Rectal smooth muscle tissue (tissue), 1 donor: ENCODE data around the gene VCL.
"Not testable (repeated sequence)": the region's sequence is repeated elsewhere in the genome, so short reads cannot be mapped to it uniquely, and the experiment has no call there.

Experiments used
- H3K27ac ChIP-seq: one replicate; pipeline ENCODE4 v1.7.0; 2013; ENCODE audit warnings: low read depth, low read length, inconsistent platforms
- H3K27me3 ChIP-seq: one replicate; pipeline ENCODE4 v1.7.0; 2013; ENCODE audit warnings: low read length; ENCODE audit not compliant: control insufficient read depth, insufficient read depth
- H3K36me3 ChIP-seq: one replicate; pipeline ENCODE4 v1.7.0; 2013; ENCODE audit warnings: low read length; ENCODE audit not compliant: control insufficient read depth, insufficient read depth
- H3K4me1 ChIP-seq: one replicate; pipeline ENCODE4 v1.7.0; 2013; ENCODE audit warnings: low read length; ENCODE audit not compliant: control insufficient read depth, insufficient read depth
- H3K4me3 ChIP-seq: one replicate; pipeline ENCODE4 v1.7.0; 2013; ENCODE audit warnings: low read length
- H3K9ac ChIP-seq: one replicate; pipeline ENCODE4 v1.7.0; 2013; ENCODE audit warnings: low read length

Gene VCL

DNA sequence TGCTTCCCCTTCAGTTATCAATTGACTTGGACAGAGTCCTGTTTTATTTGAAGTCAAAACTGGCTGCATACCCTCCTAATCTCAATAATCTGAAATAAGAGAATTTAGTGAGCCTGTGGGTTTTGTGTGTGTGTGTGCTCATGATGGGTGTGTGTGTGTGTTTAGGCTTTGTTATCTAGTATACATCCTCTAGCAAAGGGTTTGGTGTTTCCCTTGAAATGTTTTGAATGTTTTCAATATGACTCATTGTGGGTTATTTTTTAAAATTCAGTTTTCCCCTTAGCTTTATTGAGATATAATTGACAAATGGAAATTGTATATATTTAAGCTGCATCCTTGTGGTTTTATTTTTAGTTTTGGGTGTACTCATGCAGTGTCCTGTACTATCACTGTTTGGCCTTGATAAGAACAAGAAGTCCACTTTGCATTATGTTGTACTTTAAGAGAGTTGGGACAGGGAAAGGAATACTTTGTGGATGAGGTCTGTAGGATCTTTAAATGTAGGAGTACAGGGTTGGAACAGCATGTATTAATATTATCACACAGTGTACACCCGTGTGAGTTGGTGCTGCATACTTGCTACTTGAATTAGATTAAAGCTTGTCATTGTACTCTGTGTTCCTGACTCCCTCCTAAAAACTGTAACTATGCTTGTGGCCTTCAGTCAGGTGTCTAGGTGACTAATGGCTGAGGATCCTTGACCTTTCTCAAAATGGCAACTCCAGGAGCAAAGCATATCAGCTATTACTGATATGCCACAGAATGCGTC lies 58.3 kb downstream of the VCL start:
- no peaks in the 10 kb centered on the region for H3K27me3 ChIP-seq
- H3K9ac ChIP-seq, result no peak overlapping the region
- peak overlapping the region; percentile 52 for H3K27ac ChIP-seq
- H3K4me1 ChIP-seq, result peaks cover 13% of the 10 kb centered on the region
- H3K36me3 ChIP-seq, result no peaks in the 10 kb centered on the region
- no peak overlapping the region for H3K4me3 ChIP-seq

DNA sequence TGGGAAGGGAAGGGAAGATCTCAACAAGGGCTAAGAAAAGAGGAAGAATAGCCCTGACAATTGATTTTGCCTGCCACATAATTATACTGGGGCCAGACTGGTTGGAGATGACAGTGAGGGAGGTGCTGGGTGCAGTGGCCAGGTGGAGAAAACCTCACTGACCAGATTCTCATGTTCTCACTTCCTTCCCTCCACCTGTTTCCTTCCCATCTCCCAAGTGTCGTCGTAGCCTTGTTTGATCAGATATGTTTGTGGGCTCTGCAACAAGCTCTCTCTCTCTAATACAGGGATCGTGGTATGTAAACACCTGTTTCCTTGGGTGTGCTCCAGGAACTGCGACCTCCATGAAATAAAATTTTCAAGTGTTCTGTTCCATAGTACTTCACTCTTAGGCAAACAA lies 60.2 kb downstream of the VCL start:
- Histone ChIP-seq H3K9ac (no peak overlapping the region), H3K27ac (no peak overlapping the region)

DNA sequence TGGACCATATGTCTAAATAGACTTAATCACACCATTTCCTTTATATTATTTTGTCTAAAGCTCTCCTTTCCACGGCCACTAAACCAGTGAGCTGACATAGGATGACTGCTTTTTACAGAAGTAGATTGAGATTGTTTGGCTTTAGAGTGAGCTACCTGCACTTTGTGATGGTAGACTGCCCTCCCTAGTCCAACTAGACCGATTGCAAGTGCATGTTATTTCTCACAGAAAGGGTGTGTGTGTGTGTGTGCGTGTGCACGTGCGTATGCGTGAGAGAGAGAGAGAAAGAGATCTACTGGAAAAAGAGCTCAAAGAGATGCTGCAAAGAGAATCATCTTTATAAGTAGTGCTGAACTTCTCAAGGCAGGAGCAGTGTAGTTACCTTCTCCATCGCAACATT lies 60.7 kb downstream of the VCL start:
- Histone ChIP-seq H3K4me1 (peaks cover 20% of the 10 kb centered on the region), H3K36me3 (peaks cover 2% of the 10 kb centered on the region), H3K27me3 (no peaks in the 10 kb centered on the region), H3K9ac (no peak overlapping the region), H3K27ac (no peak overlapping the region), H3K4me3 (no peak overlapping the region)

More for the DNA sequence above, 60.2 kb downstream of the VCL start:
- Histone ChIP-seq H3K4me3 (no peak overlapping the region), H3K36me3 (no peaks in the 10 kb centered on the region), H3K4me1 (peaks cover 20% of the 10 kb centered on the region), H3K27me3 (no peaks in the 10 kb centered on the region)

DNA sequence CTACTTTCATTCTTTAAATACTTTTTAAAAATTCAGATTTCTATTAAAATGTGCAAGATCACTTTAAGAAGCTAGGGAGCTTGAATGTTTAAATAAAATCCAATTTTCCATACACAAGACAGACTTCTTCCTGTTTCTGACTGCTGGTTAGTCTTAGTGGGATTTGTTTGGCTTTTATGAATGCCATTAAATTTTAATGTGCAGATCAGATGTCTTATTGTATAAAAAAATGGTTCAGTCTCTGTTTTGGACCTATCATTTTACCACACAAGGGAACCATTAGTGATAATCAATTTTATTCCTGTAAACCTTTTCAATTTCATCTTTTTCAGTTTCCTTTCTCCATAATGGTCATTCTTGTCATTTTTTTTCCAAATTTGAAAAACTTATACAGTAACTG lies 63.2 kb downstream of the VCL start:
- Histone ChIP-seq H3K27ac (no peak overlapping the region), H3K27me3 (no peaks in the 10 kb centered on the region), H3K4me3 (no peak overlapping the region), H3K36me3 (peaks cover 2% of the 10 kb centered on the region), H3K9ac (no peak overlapping the region), H3K4me1 (peaks cover 20% of the 10 kb centered on the region)

DNA sequence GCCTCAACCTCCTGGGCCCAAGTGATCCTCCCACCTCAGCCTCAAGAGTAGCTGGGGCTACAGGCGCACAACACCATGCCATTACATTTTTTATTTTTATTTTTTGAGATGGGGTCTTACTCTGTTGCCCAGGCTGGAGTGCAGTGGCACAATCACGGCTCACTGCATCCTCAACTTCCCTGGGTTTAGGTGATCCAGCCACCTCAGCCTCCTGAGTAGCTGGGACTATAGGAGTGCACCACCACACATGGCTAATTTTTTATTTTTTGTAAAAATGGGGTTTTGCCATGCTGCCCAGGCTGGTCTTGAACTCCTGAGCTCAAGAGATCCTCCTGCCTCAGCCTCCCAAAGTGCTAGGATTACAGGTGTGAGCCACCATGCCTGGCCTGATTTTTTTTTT lies 64.1 kb downstream of the VCL start:
- not testable (repeated sequence) for H3K9ac ChIP-seq, H3K4me3 ChIP-seq, H3K27ac ChIP-seq, H3K36me3 ChIP-seq, H3K27me3 ChIP-seq
- peaks cover 15% of the 10 kb centered on the region for H3K4me1 ChIP-seq

DNA sequence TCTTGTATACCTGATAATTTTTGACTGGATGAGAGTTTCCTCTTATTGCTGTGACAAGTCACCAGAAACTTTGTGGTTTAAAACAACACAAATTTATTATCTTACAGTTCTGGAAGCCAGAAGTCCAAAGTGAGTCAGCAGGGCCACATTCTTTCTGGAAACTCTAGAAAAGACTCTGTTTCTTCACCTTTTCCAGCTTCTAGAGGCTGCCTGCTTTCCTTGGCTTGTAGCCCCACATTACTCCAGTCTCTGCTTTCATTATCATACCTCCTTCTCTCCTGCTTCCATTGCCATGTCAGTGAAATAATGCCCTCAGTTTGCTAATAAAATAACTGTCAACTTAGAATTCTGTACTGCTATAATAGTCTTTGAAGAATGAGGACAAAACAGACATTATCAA lies 65.3 kb downstream of the VCL start:
- Histone ChIP-seq H3K36me3 (peaks cover 2% of the 10 kb centered on the region), H3K4me3 (no peak overlapping the region), H3K4me1 (peaks cover 14% of the 10 kb centered on the region), H3K27ac (no peak overlapping the region), H3K9ac (no peak overlapping the region), H3K27me3 (no peaks in the 10 kb centered on the region)

DNA sequence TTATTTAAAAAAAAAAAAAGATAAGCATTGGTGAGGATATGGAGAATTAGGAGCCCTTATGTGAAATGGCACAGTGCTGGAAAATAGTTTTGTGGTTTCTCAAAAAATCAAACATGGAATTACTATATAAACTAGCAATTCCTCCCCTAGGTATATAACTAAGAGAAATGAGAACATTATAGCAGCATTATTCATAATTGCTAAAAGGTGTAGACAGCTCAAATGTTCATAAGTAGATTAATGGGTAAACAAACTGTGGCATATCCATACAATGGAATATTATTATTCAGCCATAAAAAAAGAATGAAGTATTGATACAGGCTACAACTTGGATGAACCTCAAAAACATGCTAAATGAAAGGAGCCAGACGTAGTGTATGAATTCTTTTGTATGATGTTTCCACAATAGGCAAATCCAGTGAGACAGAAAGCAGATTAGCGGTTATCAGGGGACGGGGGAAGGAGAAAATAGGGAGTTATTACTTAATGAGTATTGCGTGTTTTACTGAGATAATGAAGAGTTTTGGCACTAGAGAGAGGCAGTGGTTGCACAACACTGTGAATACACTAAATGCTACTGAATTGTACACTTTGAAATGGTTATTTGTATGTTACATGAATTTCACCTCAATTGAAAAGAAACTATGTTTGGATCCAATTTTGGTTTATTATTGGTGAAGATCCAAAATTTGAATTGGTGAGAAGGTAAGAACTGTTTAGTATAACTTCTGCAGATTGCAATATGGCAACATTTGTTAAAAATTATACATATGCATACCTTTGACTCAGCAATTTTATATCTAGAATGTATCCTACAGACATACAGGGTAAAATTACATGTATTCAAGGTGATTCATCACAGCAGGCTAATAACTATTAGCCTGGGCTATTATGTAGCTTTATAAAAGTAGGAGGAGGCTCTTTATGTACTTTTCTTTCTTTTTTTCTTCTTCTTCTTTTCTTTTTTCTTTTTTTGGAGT lies 69.7 kb downstream of the VCL start:
- Histone ChIP-seq H3K27me3 (no peaks in the 10 kb centered on the region), H3K36me3 (peaks cover 6% of the 10 kb centered on the region), H3K4me3 (no peak overlapping the region), H3K27ac (no peak overlapping the region), H3K4me1 (peaks cover 10% of the 10 kb centered on the region), H3K9ac (no peak overlapping the region)

DNA sequence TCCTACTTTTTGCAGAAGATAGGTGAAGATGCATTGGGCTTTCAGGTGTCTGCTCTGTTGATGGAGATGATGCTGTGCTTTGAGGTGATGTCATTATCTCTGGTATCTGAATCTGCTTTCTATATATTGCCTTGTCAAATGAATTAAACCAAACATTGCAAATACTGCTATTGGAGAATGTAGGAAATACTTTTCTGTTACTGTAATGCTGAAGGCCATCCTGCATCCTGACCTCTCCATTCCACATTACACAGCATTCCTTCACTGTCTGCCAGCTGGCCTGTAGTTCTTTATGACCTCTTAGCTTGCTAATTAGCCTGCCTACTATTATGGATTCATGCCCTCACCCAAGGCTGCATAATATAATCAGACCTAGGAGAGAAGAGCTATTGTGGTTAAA lies 73.2 kb downstream of the VCL start:
- Histone ChIP-seq H3K4me1 (peaks cover 10% of the 10 kb centered on the region), H3K27ac (no peak overlapping the region), H3K27me3 (no peaks in the 10 kb centered on the region), H3K9ac (no peak overlapping the region), H3K4me3 (no peak overlapping the region), H3K36me3 (peaks cover 11% of the 10 kb centered on the region)

DNA sequence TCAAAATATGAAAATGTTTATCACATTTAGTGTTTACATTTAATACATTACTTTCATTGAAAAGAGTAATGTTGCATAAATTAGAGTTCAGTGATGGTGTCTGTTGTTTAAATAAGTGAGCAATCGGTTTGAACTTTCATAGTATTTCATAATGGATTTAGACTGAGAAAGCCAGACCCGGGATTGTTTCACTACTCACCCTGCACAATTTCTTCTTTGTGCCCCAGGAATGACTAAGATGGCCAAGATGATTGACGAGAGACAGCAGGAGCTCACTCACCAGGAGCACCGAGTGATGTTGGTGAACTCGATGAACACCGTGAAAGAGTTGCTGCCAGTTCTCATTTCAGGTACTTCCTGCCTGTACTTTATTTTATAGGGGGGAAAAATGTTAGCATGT lies 74.6 kb downstream of the VCL start:
- no peak overlapping the region for H3K4me3 ChIP-seq
- H3K4me1 ChIP-seq, result peaks cover 13% of the 10 kb centered on the region
- peaks cover 13% of the 10 kb centered on the region for H3K36me3 ChIP-seq
- no peaks in the 10 kb centered on the region for H3K27me3 ChIP-seq
- H3K9ac ChIP-seq, result no peak overlapping the region
- no peak overlapping the region for H3K27ac ChIP-seq

DNA sequence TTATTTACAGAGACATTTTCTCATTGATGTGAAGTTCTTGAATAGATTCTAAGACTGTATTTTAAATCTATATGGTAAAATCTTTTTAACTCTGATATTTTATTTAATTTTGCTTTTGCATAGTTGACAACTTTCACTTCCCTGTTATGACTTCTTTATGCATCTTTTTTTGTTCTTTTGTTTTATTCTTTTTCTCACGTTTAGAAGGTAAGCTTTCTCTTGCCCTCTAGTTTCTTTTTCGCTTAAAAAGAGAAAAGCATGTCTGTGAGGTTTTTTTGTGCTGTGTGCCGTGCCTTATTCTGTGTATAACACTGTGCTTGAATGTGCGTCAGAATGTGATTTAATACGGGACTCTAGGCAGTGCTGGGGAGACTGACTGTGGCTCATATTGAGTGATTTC lies 78.0 kb downstream of the VCL start:
- Histone ChIP-seq H3K36me3 (peaks cover 9% of the 10 kb centered on the region), H3K9ac (no peak overlapping the region), H3K4me3 (no peak overlapping the region), H3K27me3 (no peaks in the 10 kb centered on the region), H3K4me1 (peaks cover 6% of the 10 kb centered on the region), H3K27ac (no peak overlapping the region)

DNA sequence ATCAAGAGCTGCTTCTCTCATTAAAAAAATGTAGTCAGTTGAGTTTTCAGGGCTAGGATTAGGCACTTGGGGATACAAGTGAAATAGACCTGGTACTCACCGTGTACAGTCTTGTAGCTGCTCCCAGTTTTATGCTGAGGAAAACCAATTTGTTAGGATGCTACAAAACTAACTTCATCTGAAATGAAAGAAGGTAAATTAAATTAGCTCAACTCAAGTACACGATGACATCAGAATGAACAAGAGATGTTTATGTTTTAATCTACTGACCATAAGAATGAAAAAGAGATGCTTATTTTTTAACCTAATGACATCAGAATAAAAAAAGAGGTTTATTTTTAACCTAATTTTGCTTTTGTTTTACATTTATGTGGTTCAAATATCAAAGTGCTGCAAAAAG lies 79.0 kb downstream of the VCL start:
- no peak overlapping the region for H3K27ac ChIP-seq
- H3K4me3 ChIP-seq, result no peak overlapping the region
- H3K27me3 ChIP-seq, result no peaks in the 10 kb centered on the region
- H3K36me3 ChIP-seq, result peaks cover 9% of the 10 kb centered on the region
- no peak overlapping the region for H3K9ac ChIP-seq
- peaks cover 5% of the 10 kb centered on the region for H3K4me1 ChIP-seq

DNA sequence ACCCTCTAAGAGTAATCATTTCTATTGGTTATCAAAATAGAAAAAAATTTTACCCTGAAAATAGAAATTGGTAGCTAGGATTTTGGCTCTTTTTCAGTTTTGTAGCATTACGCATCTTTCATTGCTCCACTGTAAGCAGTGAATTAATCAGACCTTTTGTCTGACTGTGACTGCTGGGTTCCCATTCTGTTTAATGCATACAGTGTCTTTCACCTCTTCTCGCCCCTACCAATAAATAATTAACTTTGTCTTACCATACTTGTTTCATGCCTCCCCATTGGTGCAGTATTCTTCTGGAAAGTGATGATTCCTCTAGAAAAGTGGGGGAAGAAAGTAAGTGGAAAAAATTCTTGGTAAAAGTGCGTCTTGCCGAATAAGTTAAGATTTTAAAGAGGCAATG lies 79.5 kb downstream of the VCL start:
- Histone ChIP-seq H3K4me1 (peaks cover 5% of the 10 kb centered on the region), H3K27ac (no peak overlapping the region), H3K9ac (no peak overlapping the region), H3K36me3 (peaks cover 9% of the 10 kb centered on the region), H3K27me3 (no peaks in the 10 kb centered on the region), H3K4me3 (no peak overlapping the region)
